HEK293 (cell line): ENCODE measurements around the gene PDZK1IP1.

Source experiments
- CTCF ChIA-PET: fragments of 350-600 bp; formaldehyde crosslinking; extraction: SDS; loops from one replicate; lab custom pipeline; 2021; ENCODE audit warnings: antibody characterized with exemption; lab: Yijun Ruan, JAX
- POLR2A ChIA-PET: fragments of 300-600 bp; formaldehyde crosslinking; extraction: SDS; loops from one replicate; lab custom pipeline; 2020; ENCODE audit warnings: antibody characterized with exemption, inconsistent platforms; lab: Yijun Ruan, JAX
- H3K27ac ChIP-seq: fragments of 200-500 bp; sonication (Bioruptor generic); 2 replicates; pipeline ENCODE4 v1.5.1; 2014; ENCODE audit warnings: low read depth, low read length, control low read depth, inconsistent platforms; ENCODE audit errors: extremely low read depth
- H3K36me3 ChIP-seq, 2 experiments: fragments of 200-500 bp in 1 of 2; sonication (Bioruptor generic) in 1 of 2; 1 replicate in 1 of 2; 2 replicates in 1 of 2; pipeline ENCODE4 v1.5.1; 2014 to 2017; ENCODE audit warnings: inconsistent platforms in 2 of 2, low read length in 2 of 2; ENCODE audit not compliant: control insufficient read depth in 2 of 2, insufficient read depth in 1 of 2
- H3K4me1 ChIP-seq: fragments of 200-500 bp; sonication (Bioruptor generic); 2 replicates; pipeline ENCODE4 v1.5.1; 2014; ENCODE audit warnings: mild to moderate bottlenecking, low read length, inconsistent platforms; ENCODE audit not compliant: control insufficient read depth, insufficient read depth
- H3K4me3 ChIP-seq: 2 replicates; pipeline ENCODE4 v1.5.1; 2011; ENCODE audit warnings: low read depth, mild to moderate bottlenecking, control low read depth, low read length, moderate library complexity
- H3K9me3 ChIP-seq: fragments of 200-500 bp; sonication (Bioruptor generic); 2 replicates; pipeline ENCODE4 v1.5.1; 2014; ENCODE audit warnings: low read depth, low read length, inconsistent platforms; ENCODE audit not compliant: control insufficient read depth, insufficient read depth
- GLI2 ChIP-seq: fragments of 450-650 bp; formaldehyde crosslinking; IDR thresholded peaks from 2 replicates; pipeline ENCODE4; 2017; ENCODE audit warnings: missing biosample characterization, missing genetic modification characterization, low read depth, borderline replicate concordance
- HOXC10 ChIP-seq: sonication (generic); formaldehyde crosslinking; IDR thresholded peaks from 2 replicates; pipeline ENCODE4 v1.8.1; 2023; ENCODE audit warnings: mild to moderate bottlenecking, missing genetic modification reagents
- HOXD13 ChIP-seq: sonication (generic); formaldehyde crosslinking; IDR thresholded peaks from 2 replicates; pipeline ENCODE4 v1.8.0; 2022; ENCODE audit warnings: missing genetic modification reagents, borderline replicate concordance
- MEIS1 ChIP-seq: sonication (generic); formaldehyde crosslinking; IDR thresholded peaks from 2 replicates; pipeline ENCODE4 v1.8.1; 2022; ENCODE audit warnings: missing genetic modification reagents, mild to moderate bottlenecking, borderline replicate concordance
- MZF1 ChIP-seq: fragments of 450-650 bp; formaldehyde crosslinking; IDR thresholded peaks from 2 replicates; pipeline ENCODE4 v1.5.1; 2017; ENCODE audit warnings: missing biosample characterization, missing genetic modification characterization, borderline replicate concordance
- TCF7L2 ChIP-seq: IDR thresholded peaks from 2 replicates; pipeline ENCODE4 v1.6.1; 2011; ENCODE audit warnings: low read depth, mild to moderate bottlenecking, inconsistent platforms, low read length, moderate library complexity, borderline replicate concordance
- ZBTB17 ChIP-seq: fragments of 450-650 bp; formaldehyde crosslinking; IDR thresholded peaks from 2 replicates; pipeline ENCODE4 v1.5.1; 2016; ENCODE audit warnings: missing biosample characterization, missing genetic modification characterization
- ZNF184 ChIP-seq: fragments of 450-650 bp; IDR thresholded peaks from 2 replicates; pipeline ENCODE4 v1.5.1; 2018; ENCODE audit warnings: missing biosample characterization, mild to moderate bottlenecking, missing genetic modification characterization
- ZNF221 ChIP-seq: fragments of 450-650 bp; formaldehyde crosslinking; IDR thresholded peaks from 2 replicates; pipeline ENCODE4 v1.5.1; 2017; ENCODE audit warnings: missing biosample characterization, missing genetic modification characterization, borderline replicate concordance
- ZNF266 ChIP-seq: fragments of 450-650 bp; formaldehyde crosslinking; IDR thresholded peaks from 2 replicates; pipeline ENCODE4 v1.5.1; 2016; ENCODE audit warnings: missing biosample characterization, missing genetic modification characterization, low read depth
- ZNF311 ChIP-seq: fragments of 450-650 bp; formaldehyde crosslinking; IDR thresholded peaks from 2 replicates; pipeline ENCODE4 v1.5.1; 2017; ENCODE audit warnings: missing biosample characterization, missing genetic modification characterization, borderline replicate concordance
- ZNF391 ChIP-seq: fragments of 450-650 bp; formaldehyde crosslinking; IDR thresholded peaks from 2 replicates; pipeline ENCODE4 v1.5.1; 2016; ENCODE audit warnings: low read depth, missing biosample characterization, missing genetic modification characterization, borderline replicate concordance
- ZNF501 ChIP-seq: fragments of 450-650 bp; formaldehyde crosslinking; IDR thresholded peaks from 2 replicates; pipeline ENCODE4 v1.5.1; 2016; ENCODE audit warnings: missing biosample characterization, missing genetic modification characterization
- ZNF585B ChIP-seq: fragments of 450-650 bp; formaldehyde crosslinking; IDR thresholded peaks from 2 replicates; pipeline ENCODE4 v1.5.1; 2016; ENCODE audit warnings: missing biosample characterization, missing genetic modification characterization
- ZNF624 ChIP-seq: fragments of 450-650 bp; formaldehyde crosslinking; IDR thresholded peaks from 2 replicates; pipeline ENCODE4 v1.5.1; 2017; ENCODE audit warnings: missing biosample characterization, missing genetic modification characterization
- TF ChIP-seq, protein P1 (sequence below): sonication (generic); formaldehyde crosslinking; IDR thresholded peaks from 2 replicates; pipeline ENCODE4 v1.8.1; 2022; ENCODE audit warnings: mild to moderate bottlenecking, moderate library complexity, missing genetic modification reagents
- TF ChIP-seq, protein P2 (sequence below): fragments of 450-650 bp; formaldehyde crosslinking; IDR thresholded peaks from 2 replicates; pipeline ENCODE4 v1.5.1; 2016; ENCODE audit warnings: missing biosample characterization, missing genetic modification characterization
- TF ChIP-seq, protein P3 (sequence below): fragments of 450-650 bp; IDR thresholded peaks from 2 replicates; pipeline ENCODE4 v1.5.1; 2018; ENCODE audit warnings: missing biosample characterization, missing genetic modification characterization
- TF ChIP-seq, protein P4 (sequence below): fragments of 450-650 bp; formaldehyde crosslinking; conservative IDR thresholded peaks from 2 replicates; pipeline ENCODE4 v1.5.1; 2016; ENCODE audit warnings: low read depth, missing biosample characterization, missing genetic modification characterization
- TF ChIP-seq, protein P5 (sequence below): fragments of 450-650 bp; formaldehyde crosslinking; IDR thresholded peaks from 2 replicates; pipeline ENCODE4 v1.5.1; 2016; ENCODE audit warnings: missing biosample characterization, missing genetic modification characterization, low read depth
- TF ChIP-seq, protein P6 (sequence below): fragments of 450-650 bp; IDR thresholded peaks from 2 replicates; pipeline ENCODE4 v1.5.1; 2018; ENCODE audit warnings: missing biosample characterization, mild to moderate bottlenecking, missing genetic modification characterization

PDZK1IP1 gene

DNA sequence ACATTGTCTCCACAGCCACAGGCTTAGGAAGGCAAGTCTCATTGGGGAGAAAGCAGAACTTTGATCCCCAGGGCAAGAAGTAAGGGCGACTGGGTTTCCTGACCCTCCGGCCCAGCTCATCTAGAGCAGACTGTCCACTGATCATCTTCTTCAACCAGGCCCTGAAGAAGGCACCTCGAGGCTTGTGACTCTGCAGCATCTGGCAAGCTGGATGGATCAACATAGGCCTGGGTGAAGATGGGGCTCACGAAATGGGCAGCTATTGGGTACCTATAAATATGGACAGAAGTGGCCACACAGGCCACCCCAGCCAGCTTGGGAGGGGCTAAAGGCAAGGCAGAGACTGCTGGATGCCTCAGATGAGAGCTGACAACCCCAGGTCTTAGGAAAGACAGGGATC is 29.2 kb upstream of the PDZK1IP1 start (continued):
- TF ChIP-seq, protein P1, sequence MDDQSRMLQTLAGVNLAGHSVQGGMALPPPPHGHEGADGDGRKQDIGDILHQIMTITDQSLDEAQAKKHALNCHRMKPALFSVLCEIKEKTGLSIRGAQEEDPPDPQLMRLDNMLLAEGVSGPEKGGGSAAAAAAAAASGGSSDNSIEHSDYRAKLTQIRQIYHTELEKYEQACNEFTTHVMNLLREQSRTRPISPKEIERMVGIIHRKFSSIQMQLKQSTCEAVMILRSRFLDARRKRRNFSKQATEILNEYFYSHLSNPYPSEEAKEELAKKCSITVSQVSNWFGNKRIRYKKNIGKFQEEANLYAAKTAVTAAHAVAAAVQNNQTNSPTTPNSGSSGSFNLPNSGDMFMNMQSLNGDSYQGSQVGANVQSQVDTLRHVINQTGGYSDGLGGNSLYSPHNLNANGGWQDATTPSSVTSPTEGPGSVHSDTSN (CRISPR knock-in tag): no peak
- TF ChIP-seq ZNF311: no peak
- TF ChIP-seq, protein P2, sequence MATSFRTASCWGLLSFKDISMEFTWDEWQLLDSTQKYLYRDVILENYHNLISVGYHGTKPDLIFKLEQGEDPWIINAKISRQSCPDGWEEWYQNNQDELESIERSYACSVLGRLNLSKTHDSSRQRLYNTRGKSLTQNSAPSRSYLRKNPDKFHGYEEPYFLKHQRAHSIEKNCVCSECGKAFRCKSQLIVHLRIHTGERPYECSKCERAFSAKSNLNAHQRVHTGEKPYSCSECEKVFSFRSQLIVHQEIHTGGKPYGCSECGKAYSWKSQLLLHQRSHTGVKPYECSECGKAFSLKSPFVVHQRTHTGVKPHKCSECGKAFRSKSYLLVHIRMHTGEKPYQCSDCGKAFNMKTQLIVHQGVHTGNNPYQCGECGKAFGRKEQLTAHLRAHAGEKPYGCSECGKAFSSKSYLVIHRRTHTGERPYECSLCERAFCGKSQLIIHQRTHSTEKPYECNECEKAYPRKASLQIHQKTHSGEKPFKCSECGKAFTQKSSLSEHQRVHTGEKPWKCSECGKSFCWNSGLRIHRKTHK (tag by site-specific recombination): no peak
- TF ChIP-seq, protein P3, sequence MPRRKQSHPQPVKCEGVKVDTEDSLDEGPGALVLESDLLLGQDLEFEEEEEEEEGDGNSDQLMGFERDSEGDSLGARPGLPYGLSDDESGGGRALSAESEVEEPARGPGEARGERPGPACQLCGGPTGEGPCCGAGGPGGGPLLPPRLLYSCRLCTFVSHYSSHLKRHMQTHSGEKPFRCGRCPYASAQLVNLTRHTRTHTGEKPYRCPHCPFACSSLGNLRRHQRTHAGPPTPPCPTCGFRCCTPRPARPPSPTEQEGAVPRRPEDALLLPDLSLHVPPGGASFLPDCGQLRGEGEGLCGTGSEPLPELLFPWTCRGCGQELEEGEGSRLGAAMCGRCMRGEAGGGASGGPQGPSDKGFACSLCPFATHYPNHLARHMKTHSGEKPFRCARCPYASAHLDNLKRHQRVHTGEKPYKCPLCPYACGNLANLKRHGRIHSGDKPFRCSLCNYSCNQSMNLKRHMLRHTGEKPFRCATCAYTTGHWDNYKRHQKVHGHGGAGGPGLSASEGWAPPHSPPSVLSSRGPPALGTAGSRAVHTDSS (tag by site-specific recombination): no peak
- TF ChIP-seq, protein P4, sequence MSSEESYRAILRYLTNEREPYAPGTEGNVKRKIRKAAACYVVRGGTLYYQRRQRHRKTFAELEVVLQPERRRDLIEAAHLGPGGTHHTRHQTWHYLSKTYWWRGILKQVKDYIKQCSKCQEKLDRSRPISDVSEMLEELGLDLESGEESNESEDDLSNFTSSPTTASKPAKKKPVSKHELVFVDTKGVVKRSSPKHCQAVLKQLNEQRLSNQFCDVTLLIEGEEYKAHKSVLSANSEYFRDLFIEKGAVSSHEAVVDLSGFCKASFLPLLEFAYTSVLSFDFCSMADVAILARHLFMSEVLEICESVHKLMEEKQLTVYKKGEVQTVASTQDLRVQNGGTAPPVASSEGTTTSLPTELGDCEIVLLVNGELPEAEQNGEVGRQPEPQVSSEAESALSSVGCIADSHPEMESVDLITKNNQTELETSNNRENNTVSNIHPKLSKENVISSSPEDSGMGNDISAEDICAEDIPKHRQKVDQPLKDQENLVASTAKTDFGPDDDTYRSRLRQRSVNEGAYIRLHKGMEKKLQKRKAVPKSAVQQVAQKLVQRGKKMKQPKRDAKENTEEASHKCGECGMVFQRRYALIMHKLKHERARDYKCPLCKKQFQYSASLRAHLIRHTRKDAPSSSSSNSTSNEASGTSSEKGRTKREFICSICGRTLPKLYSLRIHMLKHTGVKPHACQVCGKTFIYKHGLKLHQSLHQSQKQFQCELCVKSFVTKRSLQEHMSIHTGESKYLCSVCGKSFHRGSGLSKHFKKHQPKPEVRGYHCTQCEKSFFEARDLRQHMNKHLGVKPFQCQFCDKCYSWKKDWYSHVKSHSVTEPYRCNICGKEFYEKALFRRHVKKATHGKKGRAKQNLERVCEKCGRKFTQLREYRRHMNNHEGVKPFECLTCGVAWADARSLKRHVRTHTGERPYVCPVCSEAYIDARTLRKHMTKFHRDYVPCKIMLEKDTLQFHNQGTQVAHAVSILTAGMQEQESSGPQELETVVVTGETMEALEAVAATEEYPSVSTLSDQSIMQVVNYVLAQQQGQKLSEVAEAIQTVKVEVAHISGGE: no peak
- TF ChIP-seq TCF7L2: no peak
- TF ChIP-seq ZNF501 (tag by site-specific recombination): no peak
- TF ChIP-seq, protein P5, sequence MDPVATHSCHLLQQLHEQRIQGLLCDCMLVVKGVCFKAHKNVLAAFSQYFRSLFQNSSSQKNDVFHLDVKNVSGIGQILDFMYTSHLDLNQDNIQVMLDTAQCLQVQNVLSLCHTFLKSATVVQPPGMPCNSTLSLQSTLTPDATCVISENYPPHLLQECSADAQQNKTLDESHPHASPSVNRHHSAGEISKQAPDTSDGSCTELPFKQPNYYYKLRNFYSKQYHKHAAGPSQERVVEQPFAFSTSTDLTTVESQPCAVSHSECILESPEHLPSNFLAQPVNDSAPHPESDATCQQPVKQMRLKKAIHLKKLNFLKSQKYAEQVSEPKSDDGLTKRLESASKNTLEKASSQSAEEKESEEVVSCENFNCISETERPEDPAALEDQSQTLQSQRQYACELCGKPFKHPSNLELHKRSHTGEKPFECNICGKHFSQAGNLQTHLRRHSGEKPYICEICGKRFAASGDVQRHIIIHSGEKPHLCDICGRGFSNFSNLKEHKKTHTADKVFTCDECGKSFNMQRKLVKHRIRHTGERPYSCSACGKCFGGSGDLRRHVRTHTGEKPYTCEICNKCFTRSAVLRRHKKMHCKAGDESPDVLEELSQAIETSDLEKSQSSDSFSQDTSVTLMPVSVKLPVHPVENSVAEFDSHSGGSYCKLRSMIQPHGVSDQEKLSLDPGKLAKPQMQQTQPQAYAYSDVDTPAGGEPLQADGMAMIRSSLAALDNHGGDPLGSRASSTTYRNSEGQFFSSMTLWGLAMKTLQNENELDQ (tag by site-specific recombination): no peak
- TF ChIP-seq, protein P6, sequence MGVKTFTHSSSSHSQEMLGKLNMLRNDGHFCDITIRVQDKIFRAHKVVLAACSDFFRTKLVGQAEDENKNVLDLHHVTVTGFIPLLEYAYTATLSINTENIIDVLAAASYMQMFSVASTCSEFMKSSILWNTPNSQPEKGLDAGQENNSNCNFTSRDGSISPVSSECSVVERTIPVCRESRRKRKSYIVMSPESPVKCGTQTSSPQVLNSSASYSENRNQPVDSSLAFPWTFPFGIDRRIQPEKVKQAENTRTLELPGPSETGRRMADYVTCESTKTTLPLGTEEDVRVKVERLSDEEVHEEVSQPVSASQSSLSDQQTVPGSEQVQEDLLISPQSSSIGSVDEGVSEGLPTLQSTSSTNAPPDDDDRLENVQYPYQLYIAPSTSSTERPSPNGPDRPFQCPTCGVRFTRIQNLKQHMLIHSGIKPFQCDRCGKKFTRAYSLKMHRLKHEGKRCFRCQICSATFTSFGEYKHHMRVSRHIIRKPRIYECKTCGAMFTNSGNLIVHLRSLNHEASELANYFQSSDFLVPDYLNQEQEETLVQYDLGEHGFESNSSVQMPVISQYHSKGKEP: no peak

DNA sequence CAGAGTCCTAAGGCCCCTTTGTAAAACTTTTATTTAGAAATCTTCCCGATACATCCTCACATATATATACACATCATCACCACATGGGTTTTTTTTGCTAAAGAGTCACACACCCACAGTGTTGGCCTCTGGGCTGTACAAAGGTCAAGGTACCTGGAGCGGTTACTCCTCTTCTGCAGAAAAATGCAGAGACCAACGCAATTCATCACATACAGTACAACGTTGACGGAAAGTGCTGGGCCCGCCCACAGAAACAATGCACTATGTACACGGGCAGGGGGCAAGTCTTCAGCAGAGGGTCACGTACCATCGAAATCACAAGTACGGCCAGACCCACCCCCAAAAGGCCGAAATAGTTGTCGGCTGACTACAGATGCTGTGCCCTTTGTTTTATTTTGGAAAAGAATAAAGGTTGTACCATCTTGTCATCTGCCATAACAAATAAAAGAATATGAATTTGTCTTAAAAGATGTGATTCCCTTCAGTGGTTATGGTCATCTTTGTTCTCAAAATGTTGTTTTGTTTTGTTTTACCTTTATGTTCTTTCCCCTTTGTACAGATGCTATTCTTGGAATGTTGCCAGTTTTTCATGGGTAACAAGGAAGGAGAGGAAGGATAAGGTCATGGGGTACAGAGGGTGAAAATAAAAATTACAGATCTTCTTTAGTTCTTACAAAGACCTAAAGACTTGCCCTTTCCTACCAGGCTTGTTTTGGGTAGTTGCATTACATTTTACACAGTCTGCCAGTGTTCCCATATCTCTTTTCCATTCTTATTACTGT is 26.6 kb upstream of the PDZK1IP1 start:
- ChIA-PET CTCF (interaction anchor here (1.4 kb wide), 1 partner anchor 23 kb away, joined by 5 read pairs; no protein-coding TSS in a partner anchor), POLR2A (no interaction called here)
- Histone ChIP-seq H3K27ac (no peak overlapping the region), H3K4me1 (no peaks in the 10 kb centered on the region), H3K36me3 (no peaks in the 10 kb centered on the region), H3K4me3 (no peak overlapping the region), H3K9me3 (no peaks in the 10 kb centered on the region)
- TF ChIP-seq ZNF221 (tag by site-specific recombination): no peak
- TF ChIP-seq MEIS1 (CRISPR knock-in tag): no peak
- TF ChIP-seq, protein P6: no peak
- TF ChIP-seq ZNF585B (tag by site-specific recombination): no peak
- no peak for TF ChIP-seq HOXC10 (CRISPR knock-in tag)
- TF ChIP-seq ZNF266: no peak
- TF ChIP-seq ZNF184: no peak
- TF ChIP-seq GLI2 (tag by site-specific recombination): no peak
- no peak for TF ChIP-seq ZBTB17 (tag by site-specific recombination)
- no peak for TF ChIP-seq ZNF391
- TF ChIP-seq ZNF624 (tag by site-specific recombination): no peak
- TF ChIP-seq MZF1 (tag by site-specific recombination): no peak
- no peak for TF ChIP-seq HOXD13 (CRISPR knock-in tag)
